Measurements from ENCODE around the gene CLMN.

Gene CLMN

GRCh38 chr14:95341564-95341963, 21.9 kb upstream of the CLMN start:
- no peak for DNase-seq

GRCh38 chr14:95341115-95341514, 21.4 kb upstream of the CLMN start:
- no peak for DNase-seq

GRCh38 chr14:95340201-95340697, 20.5 kb upstream of the CLMN start:
- DNase-seq, result no peak

- DNase-seq, result no peak
These were observed 19.7 kb upstream of the CLMN start for GRCh38 chr14:95339301-95339865.

- DNase-seq, result no peak
These were observed 18.7 kb upstream of the CLMN start for GRCh38 chr14:95338436-95338835.

GRCh38 chr14:95337041-95337595, 17.4 kb upstream of the CLMN start:
- DNase-seq, result no peak

GRCh38 chr14:95336192-95336760, 16.6 kb upstream of the CLMN start:
- DNase-seq, result no peak

- DNase-seq, result no peak
These were observed 15.4 kb upstream of the CLMN start for GRCh38 chr14:95335071-95335470.

GRCh38 chr14:95334044-95334443, 14.3 kb upstream of the CLMN start:
- no peak for DNase-seq

- DNase-seq, result no peak
These were observed 12.9 kb upstream of the CLMN start for GRCh38 chr14:95332641-95333040.

- no peak for DNase-seq
These were observed 12.2 kb upstream of the CLMN start for GRCh38 chr14:95331708-95332408.

GRCh38 chr14:95330591-95331370, 11.1 kb upstream of the CLMN start:
- no peak for DNase-seq

GRCh38 chr14:95329941-95330340, 10.2 kb upstream of the CLMN start:
- no peak for DNase-seq

- no peak for DNase-seq
These were observed 9.2 kb upstream of the CLMN start for GRCh38 chr14:95328729-95329503.

GRCh38 chr14:95327558-95328374, 8.1 kb upstream of the CLMN start:
- no peak for DNase-seq

GRCh38 chr14:95326987-95327386, 7.3 kb upstream of the CLMN start:
- DNase-seq, result no peak

GRCh38 chr14:95323917-95324316, 4.2 kb upstream of the CLMN start:
- DNase-seq, result no peak

GRCh38 chr14:95323361-95323760, 3.7 kb upstream of the CLMN start:
- no peak for DNase-seq

- DNase-seq, result no peak
These were observed 2.9 kb upstream of the CLMN start for GRCh38 chr14:95322651-95323050.

GRCh38 chr14:95321693-95322455, 2.2 kb upstream of the CLMN start:
- DNase-seq, result no peak
